ENCODE data around the gene CYP19A1. TPM values are rescaled to one million over a fixed set of nuclear protein-coding genes. Genes with fewer than 3 reads are reported as not detected.

CYP19A1 gene
- total and polyA plus RNA-seq, 2 of the 8 experiments (the other 6 are each of a cell fraction or from before 2014, with no cell fraction given), result not detected

DNA sequence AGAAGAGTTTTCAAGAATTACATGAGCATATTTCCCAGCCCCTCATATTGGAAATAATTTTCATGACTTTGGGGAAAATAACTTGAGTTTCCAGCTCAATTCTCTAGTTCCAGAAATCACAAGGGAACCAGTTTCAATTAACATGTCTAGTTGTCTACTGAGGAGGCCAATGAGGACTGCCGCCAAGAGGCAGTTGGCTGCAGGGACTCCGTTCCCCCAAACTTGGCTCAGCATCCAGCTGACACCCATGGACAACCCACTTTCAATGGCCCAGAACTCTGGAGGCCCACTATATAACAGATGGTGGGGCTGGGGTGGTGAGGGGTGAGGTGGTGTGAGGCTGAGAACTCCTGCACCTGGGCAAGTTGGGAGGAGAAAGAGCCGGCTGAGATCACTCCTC is 157.2 kb downstream of the CYP19A1 start (continued):
- TF ChIP-seq, protein P1, sequence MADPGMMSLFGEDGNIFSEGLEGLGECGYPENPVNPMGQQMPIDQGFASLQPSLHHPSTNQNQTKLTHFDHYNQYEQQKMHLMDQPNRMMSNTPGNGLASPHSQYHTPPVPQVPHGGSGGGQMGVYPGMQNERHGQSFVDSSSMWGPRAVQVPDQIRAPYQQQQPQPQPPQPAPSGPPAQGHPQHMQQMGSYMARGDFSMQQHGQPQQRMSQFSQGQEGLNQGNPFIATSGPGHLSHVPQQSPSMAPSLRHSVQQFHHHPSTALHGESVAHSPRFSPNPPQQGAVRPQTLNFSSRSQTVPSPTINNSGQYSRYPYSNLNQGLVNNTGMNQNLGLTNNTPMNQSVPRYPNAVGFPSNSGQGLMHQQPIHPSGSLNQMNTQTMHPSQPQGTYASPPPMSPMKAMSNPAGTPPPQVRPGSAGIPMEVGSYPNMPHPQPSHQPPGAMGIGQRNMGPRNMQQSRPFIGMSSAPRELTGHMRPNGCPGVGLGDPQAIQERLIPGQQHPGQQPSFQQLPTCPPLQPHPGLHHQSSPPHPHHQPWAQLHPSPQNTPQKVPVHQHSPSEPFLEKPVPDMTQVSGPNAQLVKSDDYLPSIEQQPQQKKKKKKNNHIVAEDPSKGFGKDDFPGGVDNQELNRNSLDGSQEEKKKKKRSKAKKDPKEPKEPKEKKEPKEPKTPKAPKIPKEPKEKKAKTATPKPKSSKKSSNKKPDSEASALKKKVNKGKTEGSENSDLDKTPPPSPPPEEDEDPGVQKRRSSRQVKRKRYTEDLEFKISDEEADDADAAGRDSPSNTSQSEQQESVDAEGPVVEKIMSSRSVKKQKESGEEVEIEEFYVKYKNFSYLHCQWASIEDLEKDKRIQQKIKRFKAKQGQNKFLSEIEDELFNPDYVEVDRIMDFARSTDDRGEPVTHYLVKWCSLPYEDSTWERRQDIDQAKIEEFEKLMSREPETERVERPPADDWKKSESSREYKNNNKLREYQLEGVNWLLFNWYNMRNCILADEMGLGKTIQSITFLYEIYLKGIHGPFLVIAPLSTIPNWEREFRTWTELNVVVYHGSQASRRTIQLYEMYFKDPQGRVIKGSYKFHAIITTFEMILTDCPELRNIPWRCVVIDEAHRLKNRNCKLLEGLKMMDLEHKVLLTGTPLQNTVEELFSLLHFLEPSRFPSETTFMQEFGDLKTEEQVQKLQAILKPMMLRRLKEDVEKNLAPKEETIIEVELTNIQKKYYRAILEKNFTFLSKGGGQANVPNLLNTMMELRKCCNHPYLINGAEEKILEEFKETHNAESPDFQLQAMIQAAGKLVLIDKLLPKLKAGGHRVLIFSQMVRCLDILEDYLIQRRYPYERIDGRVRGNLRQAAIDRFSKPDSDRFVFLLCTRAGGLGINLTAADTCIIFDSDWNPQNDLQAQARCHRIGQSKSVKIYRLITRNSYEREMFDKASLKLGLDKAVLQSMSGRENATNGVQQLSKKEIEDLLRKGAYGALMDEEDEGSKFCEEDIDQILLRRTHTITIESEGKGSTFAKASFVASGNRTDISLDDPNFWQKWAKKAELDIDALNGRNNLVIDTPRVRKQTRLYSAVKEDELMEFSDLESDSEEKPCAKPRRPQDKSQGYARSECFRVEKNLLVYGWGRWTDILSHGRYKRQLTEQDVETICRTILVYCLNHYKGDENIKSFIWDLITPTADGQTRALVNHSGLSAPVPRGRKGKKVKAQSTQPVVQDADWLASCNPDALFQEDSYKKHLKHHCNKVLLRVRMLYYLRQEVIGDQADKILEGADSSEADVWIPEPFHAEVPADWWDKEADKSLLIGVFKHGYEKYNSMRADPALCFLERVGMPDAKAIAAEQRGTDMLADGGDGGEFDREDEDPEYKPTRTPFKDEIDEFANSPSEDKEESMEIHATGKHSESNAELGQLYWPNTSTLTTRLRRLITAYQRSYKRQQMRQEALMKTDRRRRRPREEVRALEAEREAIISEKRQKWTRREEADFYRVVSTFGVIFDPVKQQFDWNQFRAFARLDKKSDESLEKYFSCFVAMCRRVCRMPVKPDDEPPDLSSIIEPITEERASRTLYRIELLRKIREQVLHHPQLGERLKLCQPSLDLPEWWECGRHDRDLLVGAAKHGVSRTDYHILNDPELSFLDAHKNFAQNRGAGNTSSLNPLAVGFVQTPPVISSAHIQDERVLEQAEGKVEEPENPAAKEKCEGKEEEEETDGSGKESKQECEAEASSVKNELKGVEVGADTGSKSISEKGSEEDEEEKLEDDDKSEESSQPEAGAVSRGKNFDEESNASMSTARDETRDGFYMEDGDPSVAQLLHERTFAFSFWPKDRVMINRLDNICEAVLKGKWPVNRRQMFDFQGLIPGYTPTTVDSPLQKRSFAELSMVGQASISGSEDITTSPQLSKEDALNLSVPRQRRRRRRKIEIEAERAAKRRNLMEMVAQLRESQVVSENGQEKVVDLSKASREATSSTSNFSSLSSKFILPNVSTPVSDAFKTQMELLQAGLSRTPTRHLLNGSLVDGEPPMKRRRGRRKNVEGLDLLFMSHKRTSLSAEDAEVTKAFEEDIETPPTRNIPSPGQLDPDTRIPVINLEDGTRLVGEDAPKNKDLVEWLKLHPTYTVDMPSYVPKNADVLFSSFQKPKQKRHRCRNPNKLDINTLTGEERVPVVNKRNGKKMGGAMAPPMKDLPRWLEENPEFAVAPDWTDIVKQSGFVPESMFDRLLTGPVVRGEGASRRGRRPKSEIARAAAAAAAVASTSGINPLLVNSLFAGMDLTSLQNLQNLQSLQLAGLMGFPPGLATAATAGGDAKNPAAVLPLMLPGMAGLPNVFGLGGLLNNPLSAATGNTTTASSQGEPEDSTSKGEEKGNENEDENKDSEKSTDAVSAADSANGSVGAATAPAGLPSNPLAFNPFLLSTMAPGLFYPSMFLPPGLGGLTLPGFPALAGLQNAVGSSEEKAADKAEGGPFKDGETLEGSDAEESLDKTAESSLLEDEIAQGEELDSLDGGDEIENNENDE (IDR thresholded peaks at IDR 0.05; ENCODE audit: insufficient replicate concordance, low read length), result no peak
- TF ChIP-seq, protein P2, sequence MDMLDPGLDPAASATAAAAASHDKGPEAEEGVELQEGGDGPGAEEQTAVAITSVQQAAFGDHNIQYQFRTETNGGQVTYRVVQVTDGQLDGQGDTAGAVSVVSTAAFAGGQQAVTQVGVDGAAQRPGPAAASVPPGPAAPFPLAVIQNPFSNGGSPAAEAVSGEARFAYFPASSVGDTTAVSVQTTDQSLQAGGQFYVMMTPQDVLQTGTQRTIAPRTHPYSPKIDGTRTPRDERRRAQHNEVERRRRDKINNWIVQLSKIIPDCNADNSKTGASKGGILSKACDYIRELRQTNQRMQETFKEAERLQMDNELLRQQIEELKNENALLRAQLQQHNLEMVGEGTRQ (IDR thresholded peaks at IDR 0.05; ENCODE audit: low read length), result no peak
- TF ChIP-seq YY1 (IDR thresholded peaks at IDR 0.05; ENCODE audit: low read depth, low read length), result no peak
- TF ChIP-seq TCF12 (IDR thresholded peaks at IDR 0.05; ENCODE audit: low read depth, low read length), result no peak
- TF ChIP-seq PHF8 (conservative IDR thresholded peaks at IDR 0.05; ENCODE audit: low read depth, low read length), result no peak
- no peak for TF ChIP-seq KDM1A (IDR thresholded peaks at IDR 0.05; ENCODE audit: borderline replicate concordance, low read length)
- TF ChIP-seq SUZ12 (IDR thresholded peaks at IDR 0.05; ENCODE audit: low read length), result no peak
- no peak for TF ChIP-seq BRCA1 (IDR thresholded peaks at IDR 0.05; ENCODE audit: low read depth, low read length)
- TF ChIP-seq HDAC6 (IDR thresholded peaks at IDR 0.05; ENCODE audit: low read depth, low read length), result no peak
- TF ChIP-seq CBX5 (IDR thresholded peaks at IDR 0.05; ENCODE audit: low read depth, low read length), result no peak
- no peak for TF ChIP-seq SAP30 (IDR thresholded peaks at IDR 0.05; ENCODE audit: insufficient read depth, insufficient replicate concordance, low read length)
